Ishikawa (cell line): ENCODE results near the gene OR5H2.

ENCODE experiments used
- RAD21 ChIP-seq: IDR thresholded peaks from 2 replicates; pipeline ENCODE4 v1.6.1; 2012; ENCODE audit warnings: low read depth
- TF ChIP-seq, protein P1 (sequence below): IDR thresholded peaks from 2 replicates; pipeline ENCODE4 v1.6.1; 2012

DNA sequence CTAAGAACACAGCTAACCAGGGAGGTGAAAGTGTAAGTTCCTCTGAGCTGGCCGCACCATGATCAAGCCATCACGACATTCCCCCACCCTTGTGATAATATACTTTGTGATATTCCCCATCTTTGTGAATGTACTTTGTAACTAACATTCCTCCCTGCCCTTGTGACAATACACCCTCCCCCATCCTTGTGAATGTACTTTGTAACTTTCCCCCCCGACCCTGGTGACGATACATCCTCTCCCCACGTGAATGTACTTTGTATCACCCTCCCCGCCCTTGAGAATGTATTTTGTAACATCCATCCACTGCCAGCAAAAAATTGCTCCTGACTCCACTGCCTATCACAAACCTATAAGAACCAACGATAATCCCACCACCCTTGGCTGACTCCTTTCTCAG is 38.5 kb upstream of the OR5H2 start:
- TF ChIP-seq RAD21 = no peak
- TF ChIP-seq, protein P1, sequence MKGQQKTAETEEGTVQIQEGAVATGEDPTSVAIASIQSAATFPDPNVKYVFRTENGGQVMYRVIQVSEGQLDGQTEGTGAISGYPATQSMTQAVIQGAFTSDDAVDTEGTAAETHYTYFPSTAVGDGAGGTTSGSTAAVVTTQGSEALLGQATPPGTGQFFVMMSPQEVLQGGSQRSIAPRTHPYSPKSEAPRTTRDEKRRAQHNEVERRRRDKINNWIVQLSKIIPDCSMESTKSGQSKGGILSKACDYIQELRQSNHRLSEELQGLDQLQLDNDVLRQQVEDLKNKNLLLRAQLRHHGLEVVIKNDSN = no peak
